Type B pancreatic cell (in vitro differentiated cells): Measurements from ENCODE around the gene TCF7L1. TPM values are rescaled to one million over a fixed set of nuclear protein-coding genes. Genes with fewer than 3 reads are reported as not detected.

Experiments
- DNase-seq: peaks from one replicate; pipeline ENCODE4 v3.0.0; 2021; ENCODE audit warnings: mixed read lengths; ENCODE audit not compliant: unreplicated experiment; ENCODE audit errors: extremely low spot score
- H3K27ac Mint-ChIP-seq: 2 replicates; pipeline ENCODE4 v1.8.0; 2021; ENCODE audit warnings: mild to moderate bottlenecking, mixed read lengths
- H3K27me3 Mint-ChIP-seq: 2 replicates; pipeline ENCODE4 v1.8.0; 2021; ENCODE audit warnings: mixed read lengths
- H3K36me3 Mint-ChIP-seq: 2 replicates; pipeline ENCODE4 v1.8.0; 2021; ENCODE audit warnings: mixed read lengths
- H3K4me1 Mint-ChIP-seq: one replicate; pipeline ENCODE4 v1.8.0; 2021; ENCODE audit warnings: mixed read lengths; ENCODE audit not compliant: unreplicated experiment
- H3K4me3 Mint-ChIP-seq: 2 replicates; pipeline ENCODE4 v1.8.0; 2021; ENCODE audit warnings: mild to moderate bottlenecking, mixed read lengths
- H3K9me3 Mint-ChIP-seq: 2 replicates; pipeline ENCODE4 v1.8.0; 2021; ENCODE audit warnings: mixed read lengths
- CTCF ChIP-seq: fragments of 200-600 bp; sonication (generic); conservative IDR thresholded peaks from 2 replicates; pipeline ENCODE4 v1.5.0; 2021; ENCODE audit warnings: antibody characterized with exemption, mild to moderate bottlenecking
- total RNA-seq: library from RNA; stranded (reverse); gene quantifications from 2 replicates; pipeline ENCODE4 v1.2.1, GENCODE V29; 2021; ENCODE audit warnings: low replicate concordance

The TCF7L1 gene
- total RNA-seq, 1 donor from 2014 or later: 32.4 TPM

DNA sequence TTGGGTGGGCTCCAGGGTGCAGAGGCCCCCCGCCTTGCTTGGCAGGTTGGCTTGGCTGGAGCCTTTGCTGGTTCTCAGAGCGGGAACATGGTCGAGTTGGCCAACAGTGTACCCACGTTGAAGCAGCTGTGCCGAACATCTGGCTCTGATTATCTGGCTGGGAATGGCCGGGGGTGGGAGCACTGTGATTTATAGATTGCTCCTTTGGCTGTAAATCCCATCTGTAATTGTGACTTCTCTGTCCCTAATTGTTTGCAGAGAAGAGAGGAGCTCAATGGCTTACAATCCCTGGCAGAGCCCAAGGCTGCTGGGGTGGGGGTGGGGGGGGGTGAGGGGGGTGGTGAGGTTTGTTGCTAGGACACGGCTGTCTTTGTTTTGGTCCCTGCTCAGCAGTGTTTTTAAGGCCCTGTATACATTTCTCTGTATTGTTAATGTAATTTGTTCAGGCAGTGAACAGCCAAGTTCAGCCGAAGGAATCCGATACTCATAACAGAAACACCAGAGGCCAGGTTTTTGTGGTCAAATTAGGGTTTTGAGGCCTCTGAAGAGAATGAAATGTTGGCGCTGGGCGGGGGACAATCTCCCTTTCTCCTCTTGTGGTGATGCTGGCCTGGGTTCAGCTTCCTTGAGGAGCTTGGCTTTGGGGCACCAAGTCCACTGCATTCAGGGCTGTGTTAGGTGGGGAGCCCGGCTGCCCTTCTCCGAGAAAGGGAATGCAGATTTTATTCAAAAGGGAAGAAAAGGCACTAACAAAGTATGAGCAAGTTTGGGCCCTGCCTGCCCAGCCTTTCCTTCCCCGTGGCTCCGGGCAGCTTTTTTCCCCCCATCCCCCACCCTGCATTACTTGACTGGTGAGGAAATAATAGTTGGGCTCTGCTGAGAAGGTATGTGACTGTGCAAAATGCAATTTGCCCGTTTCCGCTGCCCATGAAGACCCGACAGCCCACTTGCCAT lies 82.5 kb downstream of the TCF7L1 start:
- Mint-ChIP-seq H3K4me3 (peak overlapping the region; percentile 77), H3K27ac (peak overlapping the region; percentile 86), H3K4me1 (peaks cover 57% of the 10 kb centered on the region), H3K27me3 (no peaks in the 10 kb centered on the region), H3K9me3 (no peaks in the 10 kb centered on the region), H3K36me3 (no peaks in the 10 kb centered on the region)
- peak; percentile 77 for DNase-seq
- peak; percentile 7 for TF ChIP-seq CTCF

GRCh38 chr2:85216927-85217326 lies 83.7 kb downstream of the TCF7L1 start:
- peaks cover 52% of the 10 kb centered on the region for H3K4me1 Mint-ChIP-seq
- no peak overlapping the region for H3K4me3 Mint-ChIP-seq
- H3K27ac Mint-ChIP-seq: peak overlapping the region; percentile 86

GRCh38 chr2:85221067-85221691 lies 88.0 kb downstream of the TCF7L1 start:
- H3K4me3 Mint-ChIP-seq: no peak overlapping the region
- H3K27me3 Mint-ChIP-seq: peaks cover 4% of the 10 kb centered on the region
- H3K27ac Mint-ChIP-seq: no peak overlapping the region
- H3K4me1 Mint-ChIP-seq: peaks cover 20% of the 10 kb centered on the region
- DNase-seq: no peak
- peaks cover 7% of the 10 kb centered on the region for H3K36me3 Mint-ChIP-seq
- H3K9me3 Mint-ChIP-seq: no peaks in the 10 kb centered on the region
- peak; percentile 46 for TF ChIP-seq CTCF

More at GRCh38 chr2:85216927-85217326, 83.7 kb downstream of the TCF7L1 start:
- no peak for TF ChIP-seq CTCF
- no peaks in the 10 kb centered on the region for H3K36me3 Mint-ChIP-seq
- no peaks in the 10 kb centered on the region for H3K27me3 Mint-ChIP-seq
- no peak for DNase-seq
- no peaks in the 10 kb centered on the region for H3K9me3 Mint-ChIP-seq

DNA sequence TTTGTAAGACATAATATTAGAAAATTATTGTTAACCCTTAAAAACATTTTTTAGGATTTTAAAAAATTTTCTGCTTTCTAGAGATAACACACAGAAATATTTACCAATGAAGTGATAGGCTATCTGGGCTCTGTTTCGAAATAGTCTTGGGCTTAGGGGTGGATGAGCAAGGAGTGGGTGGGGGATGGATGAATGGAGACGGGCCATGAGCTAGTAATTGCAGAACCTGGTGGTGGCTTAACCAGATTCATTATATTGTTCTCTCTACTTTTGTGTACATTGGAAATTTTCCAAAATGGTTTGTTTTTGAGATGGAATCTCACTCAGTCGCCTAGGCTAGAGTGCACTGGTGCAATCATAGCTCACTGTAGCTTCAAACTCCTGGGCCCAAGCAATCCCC lies 89.6 kb downstream of the TCF7L1 start:
- peaks cover 4% of the 10 kb centered on the region for H3K27me3 Mint-ChIP-seq
- TF ChIP-seq CTCF: no peak
- H3K27ac Mint-ChIP-seq: no peak overlapping the region
- no peak for DNase-seq
- H3K9me3 Mint-ChIP-seq: no peaks in the 10 kb centered on the region
- no peak overlapping the region for H3K4me3 Mint-ChIP-seq
- peaks cover 7% of the 10 kb centered on the region for H3K36me3 Mint-ChIP-seq
- peaks cover 8% of the 10 kb centered on the region for H3K4me1 Mint-ChIP-seq

GRCh38 chr2:85226783-85227182 lies 93.6 kb downstream of the TCF7L1 start:
- H3K36me3 Mint-ChIP-seq: peaks cover 10% of the 10 kb centered on the region

More at GRCh38 chr2:85226783-85227182, 93.6 kb downstream of the TCF7L1 start:
- no peak for DNase-seq
- Mint-ChIP-seq H3K4me3 (no peak overlapping the region), H3K4me1 (peaks cover 18% of the 10 kb centered on the region), H3K9me3 (no peaks in the 10 kb centered on the region), H3K27me3 (peaks cover 8% of the 10 kb centered on the region), H3K27ac (no peak overlapping the region)
- TF ChIP-seq CTCF: no peak
